Sigmoid colon (tissue), 7 donors: Measurements from ENCODE around the gene YPEL5. TPM values are rescaled to one million over a fixed set of nuclear protein-coding genes. Genes with fewer than 3 reads are reported as not detected.
"Not testable (repeated sequence)": the region's sequence is repeated elsewhere in the genome, so short reads cannot be mapped to it uniquely, and the experiment has no call there.

Experiments
- DNase-seq: peaks from one replicate; pipeline ENCODE4 v3.0.0-alpha.2; 2019
- H3K27ac ChIP-seq, 4 donors: fragments of 200-600 bp; sonication (generic); one replicate each; pipeline ENCODE4 v1.5.1; 2016 to 2019; ENCODE audit warnings: mild to moderate bottlenecking in 1 of 4
- H3K27me3 ChIP-seq, 3 donors: fragments of 200-600 bp; sonication (generic); one replicate each; pipeline ENCODE4 v1.5.1; 2019; ENCODE audit warnings: mild to moderate bottlenecking in 1 of 3
- H3K36me3 ChIP-seq, 4 donors: fragments of 200-600 bp; sonication (generic); one replicate each; pipeline ENCODE4 v1.5.1; 2016 to 2019
- H3K4me1 ChIP-seq, 4 donors: fragments of 200-600 bp; sonication (generic); one replicate each; pipeline ENCODE4 v1.5.1; 2017 to 2019
- H3K4me3 ChIP-seq, 4 donors: fragments of 200-600 bp; sonication (generic); one replicate each; pipeline ENCODE4 v1.5.1; 2017 to 2019; ENCODE audit warnings: mild to moderate bottlenecking in 2 of 4, moderate library complexity in 1 of 4
- H3K9me3 ChIP-seq, 4 donors: fragments of 200-600 bp in 3 of 4; sonication (generic) in 3 of 4; one replicate each; pipeline versions ENCODE4 v1.5.1 to v1.6.1; 2013 to 2019
- CTCF ChIP-seq, 4 experiments: fragments of 450-650 bp in 3 of 4; fragments of 200-600 bp in 1 of 4; IDR thresholded peaks; one replicate each; pipeline ENCODE4 v1.5.1; 2016 to 2019; ENCODE audit warnings: antibody characterized with exemption in 4 of 4, mild to moderate bottlenecking in 3 of 4, moderate library complexity in 2 of 4
- EP300 ChIP-seq, 4 donors: sonication (generic); formaldehyde crosslinking; IDR thresholded peaks; one replicate each; pipeline ENCODE4 v1.6.1; 2017; ENCODE audit warnings: antibody characterized with exemption in 4 of 4
- POLR2A ChIP-seq, 2 donors: fragments of 450-650 bp; IDR thresholded peaks; one replicate each; pipeline ENCODE4 v1.6.1; 2016; ENCODE audit warnings: antibody characterized with exemption in 2 of 2, mild to moderate bottlenecking in 2 of 2, moderate library complexity in 2 of 2
- POLR2AphosphoS5 ChIP-seq, 4 donors: sonication (generic); formaldehyde crosslinking; IDR thresholded peaks; one replicate each; pipeline ENCODE4 v1.6.1; 2017; ENCODE audit warnings: antibody characterized with exemption in 4 of 4
- WGBS, 2 donors: extraction: QIAGEN DNeasy Blood & Tissue Kit; methylation state at CpG; one replicate each; pipeline ENCODE4 v1.1.7; 2013; 5-methylcytosine and 5-hydroxymethylcytosine counted together
- intact Hi-C: fragments of 100-400 bp; cut with DNase I; formaldehyde crosslinking; loops from one replicate; pipeline ENCODE4 v1.15.1; 2023
- polyA plus RNA-seq, 3 donors: library from polyadenylated mRNA; stranded (reverse); fragments of 200-250 nt; gene quantifications; one replicate each; pipeline ENCODE4 v1.2.3, GENCODE V29; 2013
- total RNA-seq, 4 donors: library from RNA; depleted of rRNA; stranded (reverse); fragments of >200 nt; gene quantifications; one replicate each; pipeline ENCODE4 v1.1.0, GENCODE V29; 2016
- donor health status: healthy with polysubstance abuse.
- donor health status: Bipolar disorder and iron deficiency.
- donor health status: healthy.

The YPEL5 gene
- total and polyA plus RNA-seq, 7 donors, result 36.9 to 155 (median 132) TPM

GRCh38 chr2:30110773-30111172, 36.0 kb upstream of the YPEL5 start:
- Histone ChIP-seq H3K27me3 (no peaks in the 10 kb centered on the region), H3K4me3 (no peak overlapping the region), H3K4me1 (peaks cover 0 to 4% (median 0%) of the 10 kb centered on the region in 4 donors), H3K36me3 (no peaks in the 10 kb centered on the region), H3K9me3 (no peaks in the 10 kb centered on the region), H3K27ac (no peak overlapping the region)
- 88% methylated on average over 6 of the region's 6 CpGs for WGBS, 2 donors
- no peak for DNase-seq
- TF ChIP-seq CTCF (IDR thresholded peaks at IDR 0.05), result no peak
- TF ChIP-seq POLR2AphosphoS5 (IDR thresholded peaks at IDR 0.05), result no peak
- no peak for TF ChIP-seq POLR2A (IDR thresholded peaks at IDR 0.05)
- no peak for TF ChIP-seq EP300 (IDR thresholded peaks at IDR 0.05)
- intact Hi-C loops, result no loop called here

DNA sequence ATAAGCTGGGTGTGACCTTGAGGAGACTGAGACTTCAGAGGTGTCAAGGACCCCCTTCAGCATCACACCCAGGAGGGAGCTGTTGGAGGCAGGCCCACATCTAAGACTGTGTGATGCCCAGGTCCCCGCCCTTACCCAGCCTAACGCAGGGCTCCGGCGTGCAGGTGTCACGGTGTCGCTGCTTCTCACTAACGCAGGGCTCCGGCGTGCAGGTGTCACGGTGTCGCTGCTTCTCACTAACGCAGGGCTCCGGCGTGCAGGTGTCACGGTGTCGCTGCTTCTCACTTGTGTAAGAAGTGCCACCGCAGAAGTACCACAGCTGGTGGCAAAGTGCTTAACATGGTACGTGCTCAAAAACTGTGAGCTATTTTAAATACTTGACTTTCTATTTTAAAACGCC, 35.6 kb upstream of the YPEL5 start:
- WGBS, 2 donors, result 93 to 94% methylated on average over 19 of the region's 19 CpGs
- H3K9me3 ChIP-seq, DNase-seq, H3K36me3 ChIP-seq, intact Hi-C loops, H3K27ac ChIP-seq, H3K4me1 ChIP-seq, H3K4me3 ChIP-seq, H3K27me3 ChIP-seq: not testable (repeated sequence)

- Histone ChIP-seq H3K9me3 (no peaks in the 10 kb centered on the region), H3K36me3 (no peaks in the 10 kb centered on the region), H3K4me1 (peaks cover 0 to 4% (median 0%) of the 10 kb centered on the region in 4 donors), H3K27ac (no peak overlapping the region), H3K4me3 (no peak overlapping the region), H3K27me3 (no peaks in the 10 kb centered on the region)
- intact Hi-C loops, result no loop called here
- no peak for TF ChIP-seq CTCF (IDR thresholded peaks at IDR 0.05)
- TF ChIP-seq EP300 (IDR thresholded peaks at IDR 0.05), result no peak
- no peak for TF ChIP-seq POLR2A (IDR thresholded peaks at IDR 0.05)
- no peak for TF ChIP-seq POLR2AphosphoS5 (IDR thresholded peaks at IDR 0.05)
- DNase-seq, result no peak
- 83 to 90% methylated on average over 10 of the region's 10 CpGs for WGBS, 2 donors
These were observed 34.2 kb upstream of the YPEL5 start for GRCh38 chr2:30112561-30112960.

- TF ChIP-seq POLR2A (IDR thresholded peaks at IDR 0.05) (no peak), EP300 (IDR thresholded peaks at IDR 0.05) (no peak), CTCF (IDR thresholded peaks at IDR 0.05) (no peak), POLR2AphosphoS5 (IDR thresholded peaks at IDR 0.05) (no peak)
- no peak for DNase-seq
- no peak overlapping the region for H3K4me3 ChIP-seq
- peaks cover 0 to 4% (median 0%) of the 10 kb centered on the region in 4 donors for H3K4me1 ChIP-seq
- no peak overlapping the region for H3K27ac ChIP-seq
- intact Hi-C loops, result no loop called here
- WGBS, 2 donors, result 53 to 77% methylated on average over 5 of the region's 5 CpGs
- H3K27me3 ChIP-seq, result no peaks in the 10 kb centered on the region
- no peaks in the 10 kb centered on the region for H3K9me3 ChIP-seq
- H3K36me3 ChIP-seq, result no peaks in the 10 kb centered on the region
These were observed 33.1 kb upstream of the YPEL5 start for GRCh38 chr2:30113617-30114293.

DNA sequence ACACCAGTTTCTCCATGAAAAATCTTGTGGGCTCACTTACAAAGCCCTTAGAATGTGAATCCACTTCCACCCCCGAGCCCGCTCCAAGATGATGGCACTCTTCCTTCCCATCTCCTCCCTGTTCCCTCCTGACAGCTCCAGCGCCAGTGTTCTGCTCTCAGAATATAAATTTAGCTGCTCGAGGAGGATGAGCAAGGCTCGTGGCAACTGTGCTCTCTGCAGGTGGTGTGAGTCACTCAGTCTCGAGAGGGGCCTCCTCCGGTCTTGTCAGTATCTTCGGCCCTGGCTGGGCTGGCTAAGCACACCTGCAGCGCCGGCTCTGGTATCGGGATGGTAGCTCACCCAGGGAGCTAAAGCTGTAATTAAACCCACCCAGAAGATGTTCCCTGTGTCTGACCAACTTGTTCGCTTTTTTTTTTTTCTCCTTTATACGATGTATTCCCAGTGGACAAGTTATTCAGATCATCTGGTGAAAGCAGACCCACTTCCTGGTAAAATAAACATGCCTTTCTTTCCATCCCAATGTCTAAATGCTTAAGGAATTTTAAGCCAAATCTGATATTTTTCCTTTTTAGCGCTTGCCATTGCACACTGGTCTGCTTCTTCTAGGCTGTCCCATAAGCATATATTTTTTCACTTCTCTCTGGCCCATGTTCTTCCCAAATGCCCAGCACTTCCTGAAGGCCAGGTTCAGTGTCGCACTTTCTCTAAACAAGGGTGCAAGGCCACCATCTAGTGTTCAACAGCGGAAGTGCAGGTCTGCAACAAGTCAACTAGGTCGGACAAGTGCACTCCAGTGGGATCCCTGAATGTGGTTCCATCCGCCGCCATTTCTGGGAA, 31.4 kb upstream of the YPEL5 start:
- no peak overlapping the region for H3K27ac ChIP-seq
- peak; percentile 88 for DNase-seq

More for the DNA sequence above, 31.4 kb upstream of the YPEL5 start:
- H3K27me3 ChIP-seq, result no peaks in the 10 kb centered on the region
- peaks cover 0 to 4% (median 0%) of the 10 kb centered on the region in 4 donors for H3K4me1 ChIP-seq
- peak; percentile 84 to 95 (median 85) for TF ChIP-seq CTCF (IDR thresholded peaks at IDR 0.05)
- no peak for TF ChIP-seq EP300 (IDR thresholded peaks at IDR 0.05)
- H3K36me3 ChIP-seq, result no peaks in the 10 kb centered on the region
- WGBS, 2 donors, result 58 to 60% methylated on average over 19 of the region's 19 CpGs
- no peaks in the 10 kb centered on the region for H3K9me3 ChIP-seq
- H3K4me3 ChIP-seq, result no peak overlapping the region
- intact Hi-C loops, result loop anchor here (1.0 kb wide), 1 partner anchor 24 kb away; no protein-coding TSS in a partner anchor
